ENCODE data around the gene WDR70. TPM values are rescaled to one million over a fixed set of nuclear protein-coding genes. Genes with fewer than 3 reads are reported as not detected.

WDR70 gene
- total RNA-seq, 4 donors from 2014 or later: 30.3 to 33.6 (median 32.6) TPM

DNA sequence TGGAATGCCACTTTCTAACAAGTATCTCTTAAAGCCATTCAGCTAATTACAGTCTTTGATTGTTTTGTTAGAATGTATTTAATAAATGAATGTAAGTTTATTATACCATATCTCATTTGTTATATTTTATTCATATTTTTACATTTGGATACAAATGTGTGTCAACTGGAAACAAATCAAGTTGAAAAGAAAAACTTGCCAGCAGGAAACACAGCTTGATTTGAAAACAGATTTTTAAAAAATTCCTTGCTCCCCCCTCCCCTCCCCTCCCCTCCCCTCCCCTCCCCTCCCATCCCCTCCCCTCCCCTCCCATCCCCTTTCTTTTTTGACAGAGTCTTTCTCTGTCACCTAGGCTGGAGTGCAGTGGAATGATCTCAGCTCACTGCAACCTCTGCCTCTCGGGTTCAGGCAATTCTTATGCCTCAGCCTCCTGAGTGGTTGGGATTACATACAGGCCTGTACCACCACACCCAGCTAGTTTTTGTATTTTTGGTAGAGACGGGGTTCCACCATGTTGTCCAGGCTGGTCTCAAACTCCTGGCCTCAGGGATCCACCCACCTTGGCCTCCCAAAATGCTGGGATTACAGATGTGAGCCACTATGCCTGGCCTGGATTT, 227.6 kb downstream of the WDR70 start:
- no peak for TF ChIP-seq CTCF (IDR thresholded peaks at IDR 0.05; ENCODE audit: low read depth)

- no peak for TF ChIP-seq CTCF (IDR thresholded peaks at IDR 0.05; ENCODE audit: low read depth)
These were observed 236.1 kb downstream of the WDR70 start for GRCh38 chr5:37615184-37615583.

DNA sequence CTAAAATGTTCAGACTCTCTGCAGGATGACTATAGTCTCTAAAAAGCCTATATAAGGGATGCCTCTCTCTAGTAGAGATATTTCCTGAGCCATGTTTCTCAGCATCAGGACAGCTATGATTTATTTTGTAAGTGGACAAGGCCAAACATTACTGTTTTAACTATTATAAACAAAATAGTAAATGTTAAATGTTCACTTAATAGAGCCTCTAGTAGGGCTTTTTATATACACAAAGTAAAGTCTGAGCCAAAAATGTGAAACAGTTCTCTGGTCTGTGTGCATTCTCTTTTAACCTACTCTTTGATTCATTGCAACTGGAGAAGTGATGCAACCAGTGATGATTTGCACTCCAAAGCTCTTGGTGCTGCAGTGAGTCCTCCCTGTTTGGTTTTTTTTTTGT, 240.2 kb downstream of the WDR70 start:
- TF ChIP-seq CTCF (IDR thresholded peaks at IDR 0.05; ENCODE audit: low read depth): no peak

DNA sequence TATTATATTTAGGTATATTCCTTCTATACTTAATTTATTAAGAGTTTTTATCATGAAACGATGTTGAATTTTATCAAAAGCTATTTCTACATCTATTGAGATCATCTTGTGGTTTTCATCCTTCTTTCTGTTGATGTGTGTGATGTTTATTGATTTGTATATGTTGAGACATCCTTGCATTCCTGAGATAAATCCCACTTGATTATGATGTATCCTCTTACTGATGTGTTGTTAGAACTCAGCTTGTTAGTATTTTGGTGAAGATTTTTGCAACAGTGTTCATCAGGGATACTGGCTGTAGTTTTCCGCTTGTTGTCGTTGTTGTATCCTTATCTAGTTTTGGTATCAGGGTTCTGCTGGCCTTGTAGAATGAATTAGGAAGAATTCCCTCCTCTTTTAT, 247.1 kb downstream of the WDR70 start:
- no peak for TF ChIP-seq CTCF (IDR thresholded peaks at IDR 0.05; ENCODE audit: low read depth)

GRCh38 chr5:37628876-37629275, 249.8 kb downstream of the WDR70 start:
- TF ChIP-seq CTCF (IDR thresholded peaks at IDR 0.05; ENCODE audit: low read depth): no peak

GRCh38 chr5:37631939-37632338, 252.8 kb downstream of the WDR70 start:
- TF ChIP-seq CTCF (IDR thresholded peaks at IDR 0.05; ENCODE audit: low read depth): no peak

- TF ChIP-seq CTCF (IDR thresholded peaks at IDR 0.05; ENCODE audit: low read depth): no peak
These were observed 258.2 kb downstream of the WDR70 start for GRCh38 chr5:37637165-37637845.

Data from subcutaneous adipose tissue (tissue), 4 donors.